MM.1S (cell line): ENCODE measurements around the gene MAP4.

Experiments used
- CTCF ChIP-seq: fragments of 300-600 bp; sonication (generic); IDR thresholded peaks from 2 replicates; pipeline ENCODE4 v1.5.1; 2016; ENCODE audit warnings: antibody characterized with exemption, low read length, mixed read lengths
- EZH2 ChIP-seq: fragments of 300-600 bp; sonication (generic); optimal IDR thresholded peaks from 2 replicates; pipeline ENCODE3; 2017; ENCODE audit warnings: low read depth, mild to moderate bottlenecking, antibody characterized with exemption, low read length, mixed read lengths
- EZH2phosphoT487 ChIP-seq: fragments of 300-600 bp; sonication (generic); IDR thresholded peaks from 2 replicates; pipeline ENCODE4 v1.6.1; 2018; ENCODE audit warnings: antibody characterized with exemption, low read length

DNA sequence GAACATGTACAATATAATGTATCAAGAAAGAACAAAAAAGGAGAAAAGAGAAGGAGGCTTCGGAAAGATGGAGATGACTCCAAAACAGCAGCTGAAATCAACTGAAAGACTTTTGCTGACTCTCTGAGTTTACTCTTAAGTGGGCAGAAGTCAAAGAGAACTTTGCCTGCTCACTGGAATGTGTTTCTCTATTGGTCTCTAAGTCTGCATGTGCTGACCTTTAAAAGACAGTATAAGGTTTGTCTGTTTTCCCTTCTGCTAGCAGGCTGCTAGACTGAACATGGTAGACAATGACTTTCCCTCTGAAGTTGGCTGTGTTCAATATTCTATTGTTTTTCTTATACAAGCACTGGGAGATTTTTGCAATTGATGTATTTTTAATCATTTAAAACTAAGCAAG lies 7.2 kb upstream of the MAP4 start:
- TF ChIP-seq CTCF (no peak), EZH2 (no peak), EZH2phosphoT487 (no peak)
